C4-2B (cell line): ENCODE results near the gene CORO2B.

Experiments
- CTCF ChIP-seq: fragments of 450-650 bp; conservative IDR thresholded peaks from 2 replicates; pipeline ENCODE4 v1.5.1; 2017; ENCODE audit warnings: mild to moderate bottlenecking
- ZFX ChIP-seq: fragments of 450-650 bp; IDR thresholded peaks from 2 replicates; pipeline ENCODE4 v1.6.1; 2017

- TF ChIP-seq CTCF (no peak), ZFX (no peak)
Observed at GRCh38 chr15:68700455-68701123, 121.8 kb downstream of the CORO2B start.
